BLaER1 (cell line): ENCODE data around the gene INHBC.
"Not testable (repeated sequence)": the region's sequence is repeated elsewhere in the genome, so short reads cannot be mapped to it uniquely, and the experiment has no call there.

Experiments
- H3K27ac ChIP-seq: shearing (Covaris generic); formaldehyde crosslinking; 2 replicates; pipeline ENCODE4 v1.8.1; 2022
- H3K27me3 ChIP-seq: shearing (Covaris generic); formaldehyde crosslinking; 2 replicates; pipeline ENCODE4 v1.8.1; 2022
- H3K36me3 ChIP-seq: shearing (Covaris generic); formaldehyde crosslinking; 2 replicates; pipeline ENCODE4 v1.8.1; 2022
- H3K4me1 ChIP-seq: shearing (Covaris generic); formaldehyde crosslinking; 2 replicates; pipeline ENCODE4 v1.8.1; 2022
- H3K4me2 ChIP-seq: shearing (Covaris generic); formaldehyde crosslinking; 2 replicates; pipeline ENCODE4 v1.8.1; 2022
- H3K4me3 ChIP-seq: shearing (Covaris generic); formaldehyde crosslinking; 2 replicates; pipeline ENCODE4 v1.8.1; 2022
- H3K9ac ChIP-seq: shearing (Covaris generic); formaldehyde crosslinking; 2 replicates; pipeline ENCODE4 v1.8.1; 2022
- H3K9me3 ChIP-seq: shearing (Covaris generic); formaldehyde crosslinking; 2 replicates; pipeline ENCODE4 v1.8.1; 2022
- H4K20me1 ChIP-seq: shearing (Covaris generic); formaldehyde crosslinking; 2 replicates; pipeline ENCODE4 v1.8.1; 2022
- Cebpa-rat ChIP-seq: shearing (Covaris generic); IDR thresholded peaks from 2 replicates; pipeline ENCODE4 v1.8.1; 2022

INHBC gene

DNA sequence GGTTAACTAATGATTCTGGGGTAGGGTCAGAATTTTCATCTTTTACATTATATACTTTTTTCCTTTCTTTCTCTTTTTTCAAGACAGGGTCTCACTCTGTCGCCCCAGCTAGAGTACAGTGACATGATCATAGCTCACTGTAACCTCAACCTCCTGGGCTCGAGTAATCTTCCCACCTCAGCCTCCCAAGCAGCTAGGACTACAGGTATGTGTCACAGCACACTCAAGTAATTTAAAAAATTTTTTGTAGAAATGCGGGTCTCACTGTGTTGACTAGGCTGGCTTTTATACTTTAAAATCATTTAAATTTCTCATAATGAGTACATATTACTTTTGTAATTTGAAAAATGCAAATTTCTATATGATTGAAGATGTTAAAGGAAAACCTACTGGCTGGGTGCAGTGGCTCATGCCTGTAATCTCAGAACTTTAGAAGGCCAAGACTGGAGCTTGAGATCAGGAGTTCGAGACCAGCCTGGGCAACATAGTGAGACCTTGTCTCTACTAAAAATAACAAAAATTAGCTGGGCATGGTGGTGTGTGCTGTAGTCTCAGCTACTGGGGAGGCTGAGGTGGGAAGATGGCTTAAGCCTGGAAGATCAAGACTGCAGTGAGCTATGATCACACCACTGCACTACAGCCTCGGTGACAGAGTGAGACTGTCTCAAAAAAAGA is 29.5 kb upstream of the INHBC start:
- H3K36me3 ChIP-seq: peaks cover 15% of the 10 kb centered on the region
- H3K27me3 ChIP-seq: no peaks in the 10 kb centered on the region
- no peak overlapping the region for H3K4me2 ChIP-seq
- no peak overlapping the region for H3K27ac ChIP-seq
- no peak overlapping the region for H3K9ac ChIP-seq
- H3K9me3 ChIP-seq: no peaks in the 10 kb centered on the region
- H4K20me1 ChIP-seq: peaks cover 35% of the 10 kb centered on the region; the same call in 1 of the 2 replicates
- H3K4me1 ChIP-seq: no peaks in the 10 kb centered on the region
- no peak for TF ChIP-seq Cebpa-rat
- H3K4me3 ChIP-seq: no peak overlapping the region

- Histone ChIP-seq H3K9me3 (no peaks in the 10 kb centered on the region), H3K9ac (no peak overlapping the region), H3K27ac (no peak overlapping the region), H3K36me3 (peaks cover 33% of the 10 kb centered on the region), H3K27me3 (no peaks in the 10 kb centered on the region), H4K20me1 (peaks cover 54% of the 10 kb centered on the region), H3K4me2 (no peak overlapping the region), H3K4me3 (no peak overlapping the region), H3K4me1 (no peaks in the 10 kb centered on the region)
- TF ChIP-seq Cebpa-rat: no peak
Observed at GRCh38 chr12:57410534-57410933, 24.1 kb upstream of the INHBC start.

- H3K27me3 ChIP-seq, H3K27ac ChIP-seq, H3K9ac ChIP-seq, H3K4me3 ChIP-seq, H3K4me1 ChIP-seq, H3K4me2 ChIP-seq, H3K9me3 ChIP-seq: not testable (repeated sequence)
- H4K20me1 ChIP-seq: peaks cover 80% of the 10 kb centered on the region
- peaks cover 44% of the 10 kb centered on the region for H3K36me3 ChIP-seq
Observed at GRCh38 chr12:57414160-57414559, 20.4 kb upstream of the INHBC start.

GRCh38 chr12:57415088-57415487 is 19.5 kb upstream of the INHBC start:
- Histone ChIP-seq H4K20me1 (peaks cover 79% of the 10 kb centered on the region), H3K36me3 (peaks cover 53% of the 10 kb centered on the region), H3K27ac (no peak overlapping the region), H3K9me3 (no peaks in the 10 kb centered on the region), H3K9ac (no peak overlapping the region), H3K27me3 (no peaks in the 10 kb centered on the region), H3K4me2 (no peak overlapping the region), H3K4me3 (no peak overlapping the region), H3K4me1 (no peaks in the 10 kb centered on the region)
- no peak for TF ChIP-seq Cebpa-rat

GRCh38 chr12:57416039-57416996 is 18.3 kb upstream of the INHBC start:
- Histone ChIP-seq H3K9me3 (no peaks in the 10 kb centered on the region), H3K4me1 (no peaks in the 10 kb centered on the region), H3K36me3 (peaks cover 65% of the 10 kb centered on the region), H3K4me2 (no peak overlapping the region), H4K20me1 (peaks cover 78% of the 10 kb centered on the region), H3K27ac (no peak overlapping the region), H3K27me3 (no peaks in the 10 kb centered on the region), H3K9ac (0 out of 2 replicates have a peak overlapping the region, but pooled peaks have one; percentile 18), H3K4me3 (no peak overlapping the region)
- TF ChIP-seq Cebpa-rat: no peak

DNA sequence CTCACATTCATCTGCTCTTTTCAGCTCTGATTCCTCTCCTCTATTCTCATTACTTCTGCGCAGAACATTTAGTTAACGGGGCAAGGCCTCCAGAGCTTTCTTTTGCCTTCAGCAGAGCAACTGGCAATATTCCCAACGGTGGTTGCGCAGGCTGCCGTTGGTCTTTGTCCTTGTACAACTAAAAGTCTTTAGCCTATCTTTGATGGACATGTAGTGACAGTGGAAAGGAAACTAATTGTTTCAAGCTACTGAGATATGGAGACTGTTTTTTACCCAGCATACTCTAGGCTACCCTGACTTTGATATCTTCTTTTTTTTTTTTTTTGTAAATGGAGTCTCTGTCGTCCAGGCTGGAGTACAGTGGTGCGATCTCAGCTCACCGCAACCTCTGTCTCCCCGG is 16.3 kb upstream of the INHBC start:
- no peak overlapping the region for H3K9ac ChIP-seq
- no peak for TF ChIP-seq Cebpa-rat
- H3K4me3 ChIP-seq: no peak overlapping the region
- no peak overlapping the region for H3K4me2 ChIP-seq
- no peaks in the 10 kb centered on the region for H3K9me3 ChIP-seq
- H4K20me1 ChIP-seq: peaks cover 70% of the 10 kb centered on the region
- H3K27ac ChIP-seq: no peak overlapping the region
- H3K4me1 ChIP-seq: no peaks in the 10 kb centered on the region
- H3K27me3 ChIP-seq: no peaks in the 10 kb centered on the region
- peaks cover 69% of the 10 kb centered on the region for H3K36me3 ChIP-seq

GRCh38 chr12:57419495-57419894 is 15.1 kb upstream of the INHBC start:
- H3K36me3 ChIP-seq: peaks cover 72% of the 10 kb centered on the region
- H3K27ac ChIP-seq: no peak overlapping the region
- H3K4me3 ChIP-seq: no peak overlapping the region
- no peak for TF ChIP-seq Cebpa-rat
- H3K27me3 ChIP-seq: no peaks in the 10 kb centered on the region
- H3K4me1 ChIP-seq: no peaks in the 10 kb centered on the region
- H3K9ac ChIP-seq: no peak overlapping the region
- H4K20me1 ChIP-seq: peaks cover 62% of the 10 kb centered on the region
- no peaks in the 10 kb centered on the region for H3K9me3 ChIP-seq
- no peak overlapping the region for H3K4me2 ChIP-seq

- no peak for TF ChIP-seq Cebpa-rat
- Histone ChIP-seq H3K9me3 (no peaks in the 10 kb centered on the region), H3K4me2 (no peak overlapping the region), H3K4me1 (no peaks in the 10 kb centered on the region), H4K20me1 (peaks cover 52% of the 10 kb centered on the region), H3K36me3 (peaks cover 82% of the 10 kb centered on the region), H3K4me3 (no peak overlapping the region), H3K27me3 (no peaks in the 10 kb centered on the region), H3K27ac (no peak overlapping the region), H3K9ac (no peak overlapping the region)
Observed at GRCh38 chr12:57420482-57420881, 14.1 kb upstream of the INHBC start.

DNA sequence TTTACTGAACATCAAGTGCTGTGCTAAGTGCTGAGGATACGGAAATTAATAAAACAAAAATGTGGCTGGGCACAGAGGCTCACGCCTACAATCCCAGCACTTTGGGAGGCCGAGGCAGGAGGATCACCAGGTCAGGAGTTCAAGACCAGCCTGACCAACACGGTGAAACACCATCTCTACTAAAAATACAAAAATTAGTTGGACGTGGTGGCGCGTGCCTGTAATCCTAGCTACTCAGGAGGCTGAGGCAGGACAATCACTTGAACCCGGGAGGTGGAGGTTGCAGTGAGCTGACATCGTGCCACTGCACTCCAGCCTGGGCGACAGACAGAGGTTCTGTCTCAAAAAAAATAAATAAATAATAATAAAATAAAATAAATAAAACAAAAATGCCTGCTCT is 7.6 kb upstream of the INHBC start:
- peaks cover 22% of the 10 kb centered on the region for H3K4me1 ChIP-seq
- H3K4me2 ChIP-seq, H3K4me3 ChIP-seq, H3K9me3 ChIP-seq, H3K27ac ChIP-seq, H3K27me3 ChIP-seq, H3K9ac ChIP-seq, H4K20me1 ChIP-seq: not testable (repeated sequence)
- peaks cover 43% of the 10 kb centered on the region for H3K36me3 ChIP-seq

DNA sequence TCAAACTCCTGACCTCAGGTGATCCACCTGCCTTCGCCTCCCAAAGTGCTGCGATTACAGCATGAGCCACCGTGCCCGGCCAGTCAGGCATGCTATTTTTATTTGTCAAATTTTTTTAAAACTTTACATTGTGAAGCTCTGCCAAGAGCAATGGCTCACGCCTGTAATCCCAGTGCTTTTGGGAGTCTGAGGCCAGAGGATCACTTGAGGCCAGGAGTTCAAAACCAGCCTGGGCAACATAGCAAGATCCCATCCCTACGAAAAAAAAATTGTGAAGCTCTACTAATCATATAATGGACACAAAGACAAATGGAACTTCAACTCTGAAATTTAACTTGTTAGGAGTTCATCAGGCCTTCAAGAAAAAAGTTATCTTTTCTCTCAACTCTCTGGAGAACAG is 5.6 kb upstream of the INHBC start:
- Histone ChIP-seq H3K9ac (peak overlapping the region; percentile 88), H3K4me1 (peaks cover 22% of the 10 kb centered on the region), H3K27me3 (no peaks in the 10 kb centered on the region), H3K4me2 (peak overlapping the region; percentile 87), H3K27ac (peak overlapping the region; percentile 94), H3K36me3 (peaks cover 23% of the 10 kb centered on the region), H3K9me3 (no peaks in the 10 kb centered on the region), H4K20me1 (no peaks in the 10 kb centered on the region), H3K4me3 (peak overlapping the region; percentile 74; the same call in 1 of the 2 replicates)
- TF ChIP-seq Cebpa-rat: no peak
